HepG2 (cell line): ENCODE results near the gene ST6GALNAC2. TPM values are rescaled to one million over a fixed set of nuclear protein-coding genes. Genes with fewer than 3 reads are reported as not detected.

Source experiments
- FOSL2 ChIP-seq: sonication (generic); formaldehyde crosslinking; IDR thresholded peaks from 2 replicates; pipeline ENCODE4 v1.4.0; 2020; ENCODE audit warnings: missing genetic modification reagents
- GATAD2A ChIP-seq: IDR thresholded peaks from 2 replicates; pipeline ENCODE4 v1.6.1; 2016
- GPN1 ChIP-seq: sonication (generic); formaldehyde crosslinking; IDR thresholded peaks from 2 replicates; pipeline ENCODE4 v1.5.1; 2020; ENCODE audit warnings: missing genetic modification reagents, borderline replicate concordance
- HNF1B ChIP-seq: sonication (generic); formaldehyde crosslinking; IDR thresholded peaks from 2 replicates; pipeline ENCODE4 v1.5.1; 2020; ENCODE audit warnings: mild to moderate bottlenecking, moderate library complexity, missing genetic modification reagents
- KMT2A ChIP-seq: sonication (generic); formaldehyde crosslinking; IDR thresholded peaks from 2 replicates; pipeline ENCODE4 v1.4.0; 2020; ENCODE audit warnings: missing genetic modification reagents
- MXD4 ChIP-seq: IDR thresholded peaks from 2 replicates; pipeline ENCODE4 v1.6.1; 2016; ENCODE audit warnings: mild to moderate bottlenecking, missing biosample characterization, missing genetic modification reagents
- NAIF1 ChIP-seq: sonication (generic); formaldehyde crosslinking; IDR thresholded peaks from 2 replicates; pipeline ENCODE4 v1.5.0; 2020; ENCODE audit warnings: mild to moderate bottlenecking, missing genetic modification reagents, borderline replicate concordance
- NCOA2 ChIP-seq: sonication (generic); formaldehyde crosslinking; IDR thresholded peaks from 2 replicates; pipeline ENCODE4 v1.8.0; 2022; ENCODE audit warnings: inconsistent platforms
- NR2F2 ChIP-seq: IDR thresholded peaks from 2 replicates; pipeline ENCODE4 v1.6.1; 2012; ENCODE audit warnings: low read depth, inconsistent platforms, borderline replicate concordance
- TBX2 ChIP-seq: sonication (generic); formaldehyde crosslinking; IDR thresholded peaks from 2 replicates; pipeline ENCODE4 v1.5.0; 2020; ENCODE audit warnings: missing genetic modification reagents, mild to moderate bottlenecking, borderline replicate concordance
- THRA ChIP-seq: sonication (generic); formaldehyde crosslinking; IDR thresholded peaks from 2 replicates; pipeline ENCODE4 v1.4.0; 2020; ENCODE audit warnings: missing genetic modification reagents, borderline replicate concordance
- YEATS4 ChIP-seq: sonication (generic); formaldehyde crosslinking; IDR thresholded peaks from 2 replicates; pipeline ENCODE4 v1.4.0; 2020; ENCODE audit warnings: missing genetic modification reagents, borderline replicate concordance
- ZBTB33 ChIP-seq: sonication (generic); formaldehyde crosslinking; IDR thresholded peaks from 2 replicates; pipeline ENCODE4 v1.4.0; 2020; ENCODE audit warnings: missing genetic modification reagents
- ZNF20 ChIP-seq: sonication (generic); formaldehyde crosslinking; IDR thresholded peaks from 2 replicates; pipeline ENCODE4 v1.4.0; 2020; ENCODE audit warnings: mild to moderate bottlenecking, moderate library complexity, missing genetic modification reagents
- ZNF234 ChIP-seq: sonication (generic); formaldehyde crosslinking; conservative IDR thresholded peaks from 2 replicates; pipeline ENCODE4 v1.5.1; 2020; ENCODE audit warnings: mild to moderate bottlenecking, missing genetic modification reagents
- ZNF660 ChIP-seq: sonication (generic); formaldehyde crosslinking; IDR thresholded peaks from 2 replicates; pipeline ENCODE4 v1.5.1; 2020; ENCODE audit warnings: mild to moderate bottlenecking, low read depth, missing genetic modification reagents, borderline replicate concordance
- ZNF747 ChIP-seq: sonication (generic); formaldehyde crosslinking; IDR thresholded peaks from 2 replicates; pipeline ENCODE4 v1.8.1; 2023; ENCODE audit warnings: missing genetic modification reagents, mild to moderate bottlenecking, borderline replicate concordance
- ZNF780A ChIP-seq: sonication (generic); formaldehyde crosslinking; IDR thresholded peaks from 2 replicates; pipeline ENCODE4 v1.8.0; 2022; ENCODE audit warnings: mild to moderate bottlenecking, missing genetic modification reagents, moderate library complexity
- ZNF781 ChIP-seq: sonication (generic); formaldehyde crosslinking; IDR thresholded peaks from 2 replicates; pipeline ENCODE4 v1.5.1; 2020; ENCODE audit warnings: borderline replicate concordance, mild to moderate bottlenecking, missing genetic modification reagents; ENCODE audit errors: not compliant biosample characterization
- polyA plus RNA-seq, 8 experiments: library from polyadenylated mRNA; depleted of rRNA in 3 of 8; stranded (reverse) in 7 of 8; unstranded in 1 of 8; fragments of >200 nt; fragmentation: Illumina TruSeq in 4 of 8; extraction: Trizol in 4 of 8; gene quantifications; 2 replicates each; pipeline versions ENCODE4 v1.2.1 to v1.2.3, GENCODE V29; 2011 to 2016; ENCODE audit warnings: low read depth in 4 of 8, missing spikeins in 1 of 8, mixed read lengths in 1 of 8; ENCODE audit not compliant: insufficient read depth in 1 of 8
- total RNA-seq, 5 experiments: library from RNA; depleted of rRNA; stranded (reverse); fragments of >200 nt; fragmentation: Illumina TruSeq; extraction: Trizol; gene quantifications; 2 replicates each; pipeline ENCODE4 v1.2.3, GENCODE V29; 2016; ENCODE audit warnings: low read depth in 1 of 5
- TF ChIP-seq, protein P1 (sequence below): sonication (generic); formaldehyde crosslinking; IDR thresholded peaks from 2 replicates; pipeline ENCODE4 v1.4.0; 2020; ENCODE audit warnings: missing genetic modification reagents
- TF ChIP-seq, protein P2 (sequence below): sonication (generic); formaldehyde crosslinking; IDR thresholded peaks from 2 replicates; pipeline ENCODE4 v1.8.1; 2023; ENCODE audit warnings: mild to moderate bottlenecking, missing genetic modification reagents

The ST6GALNAC2 gene
- total and polyA plus RNA-seq, 2 of the 13 experiments (the other 11 are each of a cell fraction or from before 2014, with no cell fraction given), result 0.12 to 0.49 TPM

GRCh38 chr17:76623271-76624146 is 37.8 kb upstream of the ST6GALNAC2 start (continued):
- no peak for TF ChIP-seq YEATS4
- TF ChIP-seq GPN1 (CRISPR knock-in tag), result no peak
- peak; percentile 74 for TF ChIP-seq MXD4 (CRISPR knock-in tag)
- TF ChIP-seq ZNF660 (CRISPR knock-in tag), result no peak
- 0 out of 2 replicates have a peak, but pooled peaks have one; percentile 44 for TF ChIP-seq ZNF747 (CRISPR knock-in tag)
- TF ChIP-seq, protein P1, sequence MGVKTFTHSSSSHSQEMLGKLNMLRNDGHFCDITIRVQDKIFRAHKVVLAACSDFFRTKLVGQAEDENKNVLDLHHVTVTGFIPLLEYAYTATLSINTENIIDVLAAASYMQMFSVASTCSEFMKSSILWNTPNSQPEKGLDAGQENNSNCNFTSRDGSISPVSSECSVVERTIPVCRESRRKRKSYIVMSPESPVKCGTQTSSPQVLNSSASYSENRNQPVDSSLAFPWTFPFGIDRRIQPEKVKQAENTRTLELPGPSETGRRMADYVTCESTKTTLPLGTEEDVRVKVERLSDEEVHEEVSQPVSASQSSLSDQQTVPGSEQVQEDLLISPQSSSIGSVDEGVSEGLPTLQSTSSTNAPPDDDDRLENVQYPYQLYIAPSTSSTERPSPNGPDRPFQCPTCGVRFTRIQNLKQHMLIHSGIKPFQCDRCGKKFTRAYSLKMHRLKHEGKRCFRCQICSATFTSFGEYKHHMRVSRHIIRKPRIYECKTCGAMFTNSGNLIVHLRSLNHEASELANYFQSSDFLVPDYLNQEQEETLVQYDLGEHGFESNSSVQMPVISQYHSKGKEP (CRISPR knock-in tag), result no peak
- TF ChIP-seq HNF1B (CRISPR knock-in tag), result peak; percentile 40; the same call in 1 of the 2 replicates
- TF ChIP-seq NAIF1 (CRISPR knock-in tag), result no peak
- TF ChIP-seq GATAD2A (CRISPR knock-in tag), result peak; percentile 67; the same call in 1 of the 2 replicates
- TF ChIP-seq THRA (CRISPR knock-in tag), result 0 out of 2 replicates have a peak, but pooled peaks have one; percentile 47
- TF ChIP-seq, protein P2, sequence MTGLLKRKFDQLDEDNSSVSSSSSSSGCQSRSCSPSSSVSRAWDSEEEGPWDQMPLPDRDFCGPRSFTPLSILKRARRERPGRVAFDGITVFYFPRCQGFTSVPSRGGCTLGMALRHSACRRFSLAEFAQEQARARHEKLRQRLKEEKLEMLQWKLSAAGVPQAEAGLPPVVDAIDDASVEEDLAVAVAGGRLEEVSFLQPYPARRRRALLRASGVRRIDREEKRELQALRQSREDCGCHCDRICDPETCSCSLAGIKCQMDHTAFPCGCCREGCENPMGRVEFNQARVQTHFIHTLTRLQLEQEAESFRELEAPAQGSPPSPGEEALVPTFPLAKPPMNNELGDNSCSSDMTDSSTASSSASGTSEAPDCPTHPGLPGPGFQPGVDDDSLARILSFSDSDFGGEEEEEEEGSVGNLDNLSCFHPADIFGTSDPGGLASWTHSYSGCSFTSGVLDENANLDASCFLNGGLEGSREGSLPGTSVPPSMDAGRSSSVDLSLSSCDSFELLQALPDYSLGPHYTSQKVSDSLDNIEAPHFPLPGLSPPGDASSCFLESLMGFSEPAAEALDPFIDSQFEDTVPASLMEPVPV, result no peak
- no peak for TF ChIP-seq ZNF780A (CRISPR knock-in tag)
- TF ChIP-seq NR2F2, result no peak
- TF ChIP-seq ZNF781 (CRISPR knock-in tag), result no peak
- no peak for TF ChIP-seq FOSL2 (CRISPR knock-in tag)
- TF ChIP-seq ZNF234, result no peak
- no peak for TF ChIP-seq ZBTB33 (CRISPR knock-in tag)
- no peak for TF ChIP-seq NCOA2
- no peak for TF ChIP-seq ZNF20 (CRISPR knock-in tag)
- peak; percentile 39; the same call in 1 of the 2 replicates for TF ChIP-seq TBX2 (CRISPR knock-in tag)
- no peak for TF ChIP-seq KMT2A
